A549 (cell line): ENCODE results near the gene TMEM151A. TPM values are rescaled to one million over a fixed set of nuclear protein-coding genes. Genes with fewer than 3 reads are reported as not detected.

Experiments
- ATAC-seq, 2 experiments: fragments of 200-7000 bp in 1 of 2; fragments of >200 bp in 1 of 2; cut with Nextera tagmentation in 1 of 2; cut with Tn5 transposase in 1 of 2; 3 replicates each; pipeline versions ENCODE4 v1.8.0 to v1.9.1; 2018 to 2020; ENCODE audit warnings: mild to moderate bottlenecking in 1 of 2, moderate library complexity in 1 of 2
- CTCF ChIA-PET: fragments of 300-600 bp; sonication (Branson Sonifier 250); formaldehyde crosslinking; extraction: SDS; loops from one replicate; lab custom pipeline; 2021; ENCODE audit warnings: antibody characterized with exemption, inconsistent platforms; lab: Yijun Ruan, JAX
- POLR2A ChIA-PET: fragments of 350-600 bp; formaldehyde crosslinking; extraction: SDS; loops from one replicate; lab custom pipeline; 2021; ENCODE audit warnings: antibody characterized with exemption, inconsistent platforms; lab: Yijun Ruan, JAX
- DNase-seq, 2 experiments: peaks; one replicate each; pipeline versions ENCODE4 v3.0.0 to v3.0.0-alpha.2; 2011 to 2016; ENCODE audit warnings: low read depth in 1 of 2, low spot score in 1 of 2
- FAIRE-seq: peaks from 2 replicates; lab custom pipeline; 2011; peaks lifted over from hg19 to GRCh38; lab: Jason Lieb, UNC
- H3K27ac ChIP-seq, 2 experiments: fragments of >200 bp; sonication (Bioruptor Twin); formaldehyde crosslinking; 3 replicates each; pipeline ENCODE4 v1.5.1; 2016 to 2017
- H3K4me1 ChIP-seq: fragments of >200 bp; sonication (Bioruptor Twin); formaldehyde crosslinking; 3 replicates; pipeline ENCODE4 v1.6.1; 2016
- H3K4me2 ChIP-seq: fragments of >200 bp; sonication (Bioruptor Twin); formaldehyde crosslinking; 3 replicates; pipeline ENCODE4 v1.6.1; 2016
- H3K4me3 ChIP-seq: fragments of >200 bp; sonication (Bioruptor Twin); formaldehyde crosslinking; 3 replicates; pipeline ENCODE4 v1.5.1; 2016
- H3K9me3 ChIP-seq: fragments of >200 bp; sonication (Bioruptor Twin); formaldehyde crosslinking; 3 replicates; pipeline ENCODE4 v1.6.1; 2016
- BHLHE40 ChIP-seq: IDR thresholded peaks from 2 replicates; pipeline ENCODE4 v1.6.1; 2012; ENCODE audit warnings: low read depth, low read length, inconsistent platforms
- CBX2 ChIP-seq: fragments of 200-600 bp; sonication (generic); IDR thresholded peaks from 2 replicates; pipeline ENCODE4 v1.6.1; 2016; ENCODE audit warnings: low read depth, mild to moderate bottlenecking, borderline replicate concordance
- EHF ChIP-seq: fragments of 250-450 bp; sonication (Bioruptor Pico); IDR thresholded peaks from 2 replicates; pipeline ENCODE4 v1.5.0; 2020; ENCODE audit warnings: mild to moderate bottlenecking
- ELK1 ChIP-seq: fragments of 150-350 bp; IDR thresholded peaks from 2 replicates; pipeline ENCODE4 v1.6.1; 2014; ENCODE audit warnings: low read depth, mild to moderate bottlenecking, low read length
- FOSB ChIP-seq: fragments of 250-450 bp; sonication (Bioruptor Pico); IDR thresholded peaks from 2 replicates; pipeline ENCODE4 v1.5.0; 2020; ENCODE audit warnings: mild to moderate bottlenecking, moderate library complexity
- FOSL2 ChIP-seq, 2 experiments: fragments of 450-650 bp in 1 of 2; fragments of >200 bp in 1 of 2; sonication (Bioruptor Twin) in 1 of 2; formaldehyde crosslinking; IDR thresholded peaks; 2 replicates each; pipeline versions ENCODE4 v1.5.0 to v1.6.1; 2016 to 2020; ENCODE audit warnings: mild to moderate bottlenecking in 1 of 2, moderate library complexity in 1 of 2
- GATA3 ChIP-seq: IDR thresholded peaks from 2 replicates; pipeline ENCODE4 v1.6.1; 2012; ENCODE audit warnings: borderline replicate concordance
- HDAC2 ChIP-seq: fragments of 200-600 bp; sonication (generic); IDR thresholded peaks from 2 replicates; pipeline ENCODE4 v1.6.1; 2016
- HES2 ChIP-seq: fragments of >200 bp; sonication (Bioruptor Twin); formaldehyde crosslinking; IDR thresholded peaks from 2 replicates; pipeline ENCODE4 v1.6.1; 2016
- HEYL ChIP-seq: fragments of 250-450 bp; sonication (Bioruptor Pico); IDR thresholded peaks from 2 replicates; pipeline ENCODE4 v1.8.0; 2021; ENCODE audit warnings: mild to moderate bottlenecking, moderate library complexity
- JUNB ChIP-seq: fragments of >200 bp; sonication (Bioruptor Twin); formaldehyde crosslinking; IDR thresholded peaks from 2 replicates; pipeline ENCODE4 v1.6.1; 2016
- MAX ChIP-seq: IDR thresholded peaks from 2 replicates; pipeline ENCODE4 v1.6.1; 2012
- MYC ChIP-seq: IDR thresholded peaks from 2 replicates; pipeline ENCODE4 v1.6.1; 2012; ENCODE audit warnings: mild to moderate bottlenecking, inconsistent platforms, low read length, improper control_type of control experiment, borderline replicate concordance
- NR3C1 ChIP-seq: fragments of >200 bp; sonication (Bioruptor Twin); formaldehyde crosslinking; IDR thresholded peaks from 3 replicates; pipeline ENCODE4 v1.6.1; 2017
- PBX3 ChIP-seq: IDR thresholded peaks from 2 replicates; pipeline ENCODE4 v1.6.1; 2012
- POLR2A ChIP-seq: IDR thresholded peaks from 2 replicates; pipeline ENCODE4 v1.6.1; 2012; ENCODE audit warnings: mild to moderate bottlenecking, low read length
- RARB ChIP-seq: fragments of 250-450 bp; sonication (Bioruptor Pico); IDR thresholded peaks from 2 replicates; pipeline ENCODE4 v1.8.0; 2021; ENCODE audit warnings: mild to moderate bottlenecking, moderate library complexity
- REST ChIP-seq: fragments of 200-600 bp; sonication (generic); IDR thresholded peaks from 2 replicates; pipeline ENCODE4 v1.6.1; 2016; ENCODE audit warnings: antibody characterized with exemption, mild to moderate bottlenecking, moderate library complexity
- TFCP2L1 ChIP-seq: fragments of 250-450 bp; sonication (Bioruptor Pico); IDR thresholded peaks from 2 replicates; pipeline ENCODE4 v1.5.0; 2021; ENCODE audit warnings: mild to moderate bottlenecking
- TP53 ChIP-seq: fragments of 250-450 bp; sonication (Bioruptor Pico); IDR thresholded peaks from 2 replicates; pipeline ENCODE4 v1.5.0; 2021; ENCODE audit warnings: mild to moderate bottlenecking, moderate library complexity
- ZFP36 ChIP-seq: fragments of 450-650 bp; IDR thresholded peaks from 2 replicates; pipeline ENCODE4 v1.6.1; 2014; ENCODE audit warnings: borderline replicate concordance; ENCODE audit not compliant: partially characterized antibody
- ZSCAN20 ChIP-seq: fragments of 250-450 bp; sonication (Bioruptor Pico); IDR thresholded peaks from 2 replicates; pipeline ENCODE4 v1.8.0; 2022; ENCODE audit warnings: mild to moderate bottlenecking, moderate library complexity
- WGBS: methylation state at CpG from one replicate; pipeline ENCODE4 v1.1.6; 2017; ENCODE audit errors: missing lambda C conversion rate; 5-methylcytosine and 5-hydroxymethylcytosine counted together
- polyA plus RNA-seq, 4 experiments: library from polyadenylated mRNA; depleted of rRNA in 3 of 4; stranded (reverse); fragments of >200 nt; fragmentation: RNase III in 1 of 4; extraction: RNeasy Plus Mini Kit Qiagen cat#74134 plus additional on column Dnase treatment in 1 of 4; gene quantifications; 2 replicates in 3 of 4; 3 replicates in 1 of 4; pipeline ENCODE4 v1.2.3, GENCODE V29; 2011 to 2017
- TF ChIP-seq, protein P1 (sequence below): fragments of >200 bp; sonication (Bioruptor Twin); formaldehyde crosslinking; IDR thresholded peaks from 3 replicates; pipeline ENCODE4 v1.5.1; 2016

The TMEM151A gene
- polyA plus RNA-seq, 2 of the 4 experiments (the other 2 are of a cell fraction), result 0.44 to 1.8 TPM

- TF ChIP-seq, protein P1, sequence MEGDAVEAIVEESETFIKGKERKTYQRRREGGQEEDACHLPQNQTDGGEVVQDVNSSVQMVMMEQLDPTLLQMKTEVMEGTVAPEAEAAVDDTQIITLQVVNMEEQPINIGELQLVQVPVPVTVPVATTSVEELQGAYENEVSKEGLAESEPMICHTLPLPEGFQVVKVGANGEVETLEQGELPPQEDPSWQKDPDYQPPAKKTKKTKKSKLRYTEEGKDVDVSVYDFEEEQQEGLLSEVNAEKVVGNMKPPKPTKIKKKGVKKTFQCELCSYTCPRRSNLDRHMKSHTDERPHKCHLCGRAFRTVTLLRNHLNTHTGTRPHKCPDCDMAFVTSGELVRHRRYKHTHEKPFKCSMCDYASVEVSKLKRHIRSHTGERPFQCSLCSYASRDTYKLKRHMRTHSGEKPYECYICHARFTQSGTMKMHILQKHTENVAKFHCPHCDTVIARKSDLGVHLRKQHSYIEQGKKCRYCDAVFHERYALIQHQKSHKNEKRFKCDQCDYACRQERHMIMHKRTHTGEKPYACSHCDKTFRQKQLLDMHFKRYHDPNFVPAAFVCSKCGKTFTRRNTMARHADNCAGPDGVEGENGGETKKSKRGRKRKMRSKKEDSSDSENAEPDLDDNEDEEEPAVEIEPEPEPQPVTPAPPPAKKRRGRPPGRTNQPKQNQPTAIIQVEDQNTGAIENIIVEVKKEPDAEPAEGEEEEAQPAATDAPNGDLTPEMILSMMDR, result no peak
Measured at GRCh38 chr11:66272596-66272995, 19.1 kb upstream of the TMEM151A start (continued).

- Histone ChIP-seq H3K9me3 (no peaks in the 10 kb centered on the region), H3K4me1 (peaks cover 16% of the 10 kb centered on the region), H3K4me3 (no peak overlapping the region), H3K27ac (no peak overlapping the region), H3K4me2 (no peak overlapping the region)
- DNase-seq (no peak), ATAC-seq (no peak), FAIRE-seq (no peak)
- 65% methylated on average over 1 of the region's 1 CpG for WGBS
- TF ChIP-seq ZFP36 (peak; percentile 17), MYC (no peak), HEYL (CRISPR knock-in tag) (no peak), JUNB (no peak)
- ChIA-PET CTCF (no interaction called here), POLR2A (no interaction called here)
Measured at GRCh38 chr11:66274219-66274618, 17.5 kb upstream of the TMEM151A start.

DNA sequence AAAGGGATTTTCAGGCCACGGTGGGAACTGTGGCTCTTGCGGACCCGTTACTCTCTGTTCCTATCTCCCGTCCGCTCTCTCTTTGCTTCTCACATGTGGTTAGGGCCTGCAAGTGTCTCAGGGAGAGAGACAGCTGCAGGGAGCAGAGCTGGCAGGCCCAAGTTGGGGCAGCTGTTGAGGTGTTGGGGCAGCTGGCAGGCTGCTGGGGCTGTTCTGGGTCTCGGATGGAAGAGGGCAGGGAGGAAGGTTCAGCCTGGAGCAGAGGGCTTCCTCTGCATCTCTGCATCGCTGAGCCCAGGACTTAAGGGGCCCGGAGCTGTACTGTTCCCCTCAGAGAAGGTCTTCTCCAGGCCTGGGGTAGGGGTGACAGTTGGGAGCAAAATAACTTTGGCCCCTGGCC is 16.3 kb upstream of the TMEM151A start:
- ATAC-seq (no peak), DNase-seq (no peak), FAIRE-seq (no peak)
- 97% methylated on average over 7 of the region's 8 CpGs for WGBS
- no peak for TF ChIP-seq RARB (CRISPR knock-in tag)
- TF ChIP-seq NR3C1, result no peak
- TF ChIP-seq FOSL2 (IDR thresholded peaks at IDR 0.05), result no peak
- TF ChIP-seq FOSL2 (CRISPR knock-in tag; IDR thresholded peaks at IDR 0.05), result no peak
- H3K4me1 ChIP-seq, result peaks cover 8% of the 10 kb centered on the region; the same call in 2 of the 3 replicates
- H3K4me3 ChIP-seq, result no peak overlapping the region
- no peak overlapping the region for H3K27ac ChIP-seq
- no peaks in the 10 kb centered on the region for H3K9me3 ChIP-seq
- ChIA-PET POLR2A (no interaction called here), CTCF (interaction anchor here (1.2 kb wide), 1 partner anchor 17 kb away, joined by 4 read pairs; no protein-coding TSS in a partner anchor)
- no peak overlapping the region for H3K4me2 ChIP-seq

GRCh38 chr11:66275984-66276612 is 15.6 kb upstream of the TMEM151A start:
- FAIRE-seq, result no peak
- no peak for ATAC-seq
- ChIA-PET POLR2A (no interaction called here), CTCF (interaction anchor here (1.2 kb wide), 1 partner anchor 17 kb away, joined by 4 read pairs; no protein-coding TSS in a partner anchor)
- no peaks in the 10 kb centered on the region for H3K9me3 ChIP-seq
- H3K4me2 ChIP-seq, result no peak overlapping the region
- no peak for TF ChIP-seq HES2
- no peak for TF ChIP-seq PBX3
- TF ChIP-seq MAX, result no peak
- no peak for TF ChIP-seq REST
- no peak for TF ChIP-seq HDAC2
- no peak for TF ChIP-seq BHLHE40
- no peak for TF ChIP-seq CBX2
- TF ChIP-seq ZSCAN20 (CRISPR knock-in tag), result no peak
- TF ChIP-seq TFCP2L1, result no peak
- no peak for TF ChIP-seq FOSB (CRISPR knock-in tag)
- TF ChIP-seq JUNB, result no peak
- TF ChIP-seq POLR2A, result no peak
- TF ChIP-seq EHF, result no peak
- TF ChIP-seq ELK1, result no peak
- no peak for TF ChIP-seq GATA3
- no peak for TF ChIP-seq TP53
- H3K4me1 ChIP-seq, result peaks cover 15% of the 10 kb centered on the region; the same call in 2 of the 3 replicates
- H3K4me3 ChIP-seq, result no peak overlapping the region
- 91% methylated on average over 14 of the region's 14 CpGs for WGBS
- no peak overlapping the region for H3K27ac ChIP-seq
- no peak for DNase-seq
